Adrenal gland (tissue), 12 donors: ENCODE data around the gene PLOD3. TPM values are rescaled to one million over a fixed set of nuclear protein-coding genes. Genes with fewer than 3 reads are reported as not detected.
A peak's percentile ranks its signal among the peaks of the same experiment; 100 is the strongest.

Experiments used
- DNase-seq, 7 donors: peaks; one replicate each; pipeline ENCODE4 v3.0.0-alpha.2; 2019 to 2020
- H3K27ac ChIP-seq, 5 donors: fragments of 200-600 bp; sonication (generic) in 4 of 5; 1 replicate in 3 of 5; 2 replicates in 2 of 5; pipeline versions ENCODE4 v1.5.1 to v1.8.0; 2016 to 2020; ENCODE audit warnings: mild to moderate bottlenecking in 1 of 5
- H3K27me3 ChIP-seq: fragments of 200-600 bp; 2 replicates; pipeline ENCODE4 v1.8.0; 2021
- H3K36me3 ChIP-seq, 2 donors: fragments of 200-600 bp; replicated peaks in 1 of 2; 1 replicate in 1 of 2; 2 replicates in 1 of 2; pipeline versions ENCODE4 v1.5.1 to v1.8.0; 2018 to 2022
- H3K4me1 ChIP-seq, 2 donors: fragments of 200-600 bp; replicated peaks in 1 of 2; 1 replicate in 1 of 2; 2 replicates in 1 of 2; pipeline versions ENCODE4 v1.5.1 to v1.8.0; 2018 to 2021
- H3K4me3 ChIP-seq, 4 donors: fragments of 200-600 bp; sonication (generic) in 3 of 4; one replicate each; pipeline ENCODE4 v1.5.1; 2016 to 2018
- H3K9me3 ChIP-seq, 3 donors: fragments of 200-600 bp; sonication (generic) in 1 of 3; replicated peaks in 1 of 3; 1 replicate in 2 of 3; 2 replicates in 1 of 3; pipeline versions ENCODE4 v1.5.1 to v1.8.0; 2016 to 2021
- CTCF ChIP-seq, 6 experiments: fragments of 450-650 bp in 4 of 6; fragments of 200-600 bp in 2 of 6; sonication (generic) in 1 of 6; IDR thresholded peaks; 1 replicate in 5 of 6; 2 replicates in 1 of 6; pipeline versions ENCODE4 v1.5.1 to v1.8.0; 2016 to 2021; ENCODE audit warnings: antibody characterized with exemption in 6 of 6, mild to moderate bottlenecking in 2 of 6, moderate library complexity in 1 of 6
- POLR2A ChIP-seq, 2 donors: fragments of 450-650 bp; IDR thresholded peaks; one replicate each; pipeline ENCODE4 v1.6.1; 2017; ENCODE audit warnings: antibody characterized with exemption in 2 of 2, mild to moderate bottlenecking in 2 of 2, moderate library complexity in 1 of 2
- WGBS, 4 donors: extraction: QIAGEN DNeasy Blood & Tissue Kit in 2 of 4; methylation state at CpG; one replicate each; pipeline versions ENCODE4 v1.1.5 to v1.1.7; 2013 to 2017; 5-methylcytosine and 5-hydroxymethylcytosine counted together
- intact Hi-C, 2 donors: fragments of 100-400 bp; cut with DNase I; formaldehyde crosslinking; loops; one replicate each; pipeline versions ENCODE4 v1.14.1 to v1.15.0; 2022 to 2023
- polyA plus RNA-seq, 3 donors: library from polyadenylated mRNA; stranded (reverse); fragments of 200-250 nt in 2 of 3; fragments of 350-450 nt in 1 of 3; fragmentation: Illumina TruSeq in 1 of 3; extraction: RNeasy Lipid Tissue Mini Kit (QIAGEN cat#74804) in 1 of 3; gene quantifications; one replicate each; pipeline ENCODE4 v1.2.3, GENCODE V29; 2013 to 2014
- total RNA-seq, 9 donors: library from RNA; depleted of rRNA in 4 of 9; stranded (reverse); fragments of >200 nt in 4 of 9; fragments of 120-200 nt in 1 of 9; fragmentation: NEBNext Ultra II Directional in 1 of 9; extraction: Animal tissue kit (Norgen Biotek cat#: 25700) in 1 of 9; gene quantifications; one replicate each; pipeline versions ENCODE4 v1.1.0 to v1.2.4, GENCODE V29; 2013 to 2023
- donor health status: healthy with polysubstance abuse.
- donor health status: Bipolar disorder and iron deficiency.
- donor health status: DM: yes; HTN: yes; CAD: no.
- donor health status: DM: no; HTN: no; CAD: no.
- donor health status: DM: no; HTN: no; CAD: no.
- donor health status: DM: yes; HTN: yes; CAD: no.

The PLOD3 gene
- total and polyA plus RNA-seq, 12 donors, result 24.1 to 62.2 (median 51.4) TPM

- intact Hi-C loops, result loop anchor here in 1 of 2 donors (10.0 kb wide), 1 partner anchor 269 kb away; the partner anchor contains the start of gene ACHE
- peaks cover 12 to 31% of the 10 kb centered on the region in 2 donors for H3K4me1 ChIP-seq
- H3K9me3 ChIP-seq, result no peaks in the 10 kb centered on the region
- H3K27me3 ChIP-seq, result peaks cover 17% of the 10 kb centered on the region
- DNase-seq, result no peak
- peak overlapping the region in 1 of 4 donors; percentile 33 for H3K4me3 ChIP-seq
- WGBS, 4 donors, result 0 to 4% (median 1%) methylated on average over 16 to 89 of the region's 92 CpGs
- peaks cover 0 to 7% of the 10 kb centered on the region in 2 donors for H3K36me3 ChIP-seq
- no peak overlapping the region for H3K27ac ChIP-seq
- TF ChIP-seq CTCF (IDR thresholded peaks at IDR 0.05), result no peak
- no peak for TF ChIP-seq POLR2A (IDR thresholded peaks at IDR 0.05)
These were observed 53.9 kb downstream of the PLOD3 start for GRCh38 chr7:101163279-101164070.

GRCh38 chr7:101162551-101163278 lies 54.7 kb downstream of the PLOD3 start:
- Histone ChIP-seq H3K4me1 (peaks cover 12 to 31% of the 10 kb centered on the region in 2 donors), H3K4me3 (peak overlapping the region in 1 of 4 donors; percentile 33), H3K9me3 (no peaks in the 10 kb centered on the region), H3K36me3 (peaks cover 0 to 13% of the 10 kb centered on the region in 2 donors), H3K27ac (no peak overlapping the region), H3K27me3 (peaks cover 17% of the 10 kb centered on the region)
- no peak for TF ChIP-seq CTCF (IDR thresholded peaks at IDR 0.05)
- no peak for TF ChIP-seq POLR2A (IDR thresholded peaks at IDR 0.05)
- DNase-seq, result no peak
- intact Hi-C loops, result loop anchor here in 1 of 2 donors (10.0 kb wide), 1 partner anchor 268 kb away; the partner anchor contains the start of gene ACHE
- WGBS, 4 donors, result 7 to 48% (median 9%) methylated on average over 12 to 74 of the region's 74 CpGs

- no peak overlapping the region for H3K4me3 ChIP-seq
- no peak overlapping the region for H3K27ac ChIP-seq
- WGBS, 4 donors, result 83 to 91% (median 88%) methylated on average over 17 of the region's 17 CpGs
These were observed 55.5 kb downstream of the PLOD3 start for GRCh38 chr7:101161692-101162471.

More at GRCh38 chr7:101161692-101162471, 55.5 kb downstream of the PLOD3 start:
- peaks cover 17% of the 10 kb centered on the region for H3K27me3 ChIP-seq
- intact Hi-C loops, result loop anchor here in 1 of 2 donors (10.0 kb wide), 1 partner anchor 267 kb away; the partner anchor contains the start of gene ACHE
- H3K4me1 ChIP-seq, result peaks cover 12 to 31% of the 10 kb centered on the region in 2 donors
- no peak for DNase-seq
- no peaks in the 10 kb centered on the region for H3K9me3 ChIP-seq
- TF ChIP-seq POLR2A (IDR thresholded peaks at IDR 0.05), result no peak
- TF ChIP-seq CTCF (IDR thresholded peaks at IDR 0.05), result no peak
- peaks cover 0 to 19% of the 10 kb centered on the region in 2 donors for H3K36me3 ChIP-seq
